Neural cell (in vitro differentiated cells): ENCODE results near the gene LHPP. TPM values are rescaled to one million over a fixed set of nuclear protein-coding genes. Genes with fewer than 3 reads are reported as not detected.

Experiments used
- H2AFZ ChIP-seq: fragments of 200-600, 300-800 bp; sonication (generic), shearing (Covaris generic); 2 replicates; pipeline ENCODE4 v1.6.0; 2014; ENCODE audit warnings: low read depth, mild to moderate bottlenecking, antibody characterized with exemption, low read length, moderate library complexity
- H3F3A ChIP-seq: fragments of 200-600 bp; shearing (Covaris generic); 2 replicates; pipeline ENCODE4 v1.6.1; 2016; ENCODE audit warnings: mild to moderate bottlenecking, moderate library complexity, mixed read lengths, antibody characterized with exemption, low read length; ENCODE audit not compliant: insufficient read depth, poor library complexity, severe bottlenecking
- H3K27ac ChIP-seq: fragments of 200-600, 300-800 bp; sonication (generic), shearing (Covaris generic); 2 replicates; pipeline ENCODE4 v1.5.1; 2014; ENCODE audit warnings: mild to moderate bottlenecking, low read length, moderate library complexity
- H3K27me3 ChIP-seq: fragments of 300-800, 200-600 bp; sonication (generic), shearing (Covaris generic); 2 replicates; pipeline ENCODE4 v1.6.0; 2014; ENCODE audit warnings: mild to moderate bottlenecking, low read depth, low read length, moderate library complexity; ENCODE audit not compliant: insufficient read depth
- H3K36me3 ChIP-seq: fragments of 300-800, 200-600 bp; sonication (generic), shearing (Covaris generic); 2 replicates; pipeline ENCODE4 v1.5.1; 2014; ENCODE audit warnings: mild to moderate bottlenecking, antibody characterized with exemption, low read length, moderate library complexity; ENCODE audit not compliant: insufficient read depth
- H3K4me2 ChIP-seq: fragments of 300-800, 200-600 bp; sonication (generic), shearing (Covaris generic); 2 replicates; pipeline ENCODE4 v1.6.0; 2014; ENCODE audit warnings: mild to moderate bottlenecking, low read length
- H3K4me3 ChIP-seq: fragments of 300-800, 200-600 bp; sonication (generic), shearing (Covaris generic); 2 replicates; pipeline ENCODE4 v1.5.1; 2014; ENCODE audit warnings: mild to moderate bottlenecking, low read length, moderate library complexity
- H3K79me2 ChIP-seq: fragments of 200-600 bp; shearing (Covaris generic); replicated peaks from 2 replicates; pipeline ENCODE4 v1.6.0; 2014; ENCODE audit warnings: mild to moderate bottlenecking, low read length, moderate library complexity; ENCODE audit not compliant: insufficient read depth
- H3K9ac ChIP-seq: fragments of 300-800, 200-600 bp; sonication (generic), shearing (Covaris generic); 2 replicates; pipeline ENCODE4 v1.6.1; 2016; ENCODE audit warnings: mild to moderate bottlenecking, low read length, mixed read lengths
- H3K9me2 ChIP-seq: fragments of 200-600 bp; shearing (Covaris generic); 2 replicates; pipeline ENCODE4 v1.6.1; 2016; ENCODE audit warnings: mild to moderate bottlenecking, low read length, mixed read lengths; ENCODE audit not compliant: insufficient read depth
- H3K9me3 ChIP-seq: fragments of 200-600, 300-800 bp; sonication (generic), shearing (Covaris generic); 2 replicates; pipeline ENCODE4 v1.6.1; 2016; ENCODE audit warnings: mild to moderate bottlenecking, mixed run types, low read length, moderate library complexity, mixed read lengths
- H4K20me1 ChIP-seq: fragments of 200-600 bp; shearing (Covaris generic); 2 replicates; pipeline ENCODE4 v1.6.1; 2016; ENCODE audit warnings: mild to moderate bottlenecking, mixed run types; ENCODE audit not compliant: insufficient read depth
- CTCF ChIP-seq: fragments of 450-650 bp; IDR thresholded peaks from 2 replicates; pipeline ENCODE4 v1.5.1; 2014; ENCODE audit warnings: antibody characterized with exemption, mild to moderate bottlenecking, moderate library complexity; ENCODE audit not compliant: poor library complexity, severe bottlenecking
- EP300 ChIP-seq: fragments of 450-650 bp; conservative IDR thresholded peaks from 2 replicates; pipeline ENCODE4 v1.6.1; 2014; ENCODE audit warnings: antibody characterized with exemption, mild to moderate bottlenecking, moderate library complexity; ENCODE audit not compliant: poor library complexity, severe bottlenecking
- EZH2 ChIP-seq: fragments of 200-600, 300-800 bp; shearing (Covaris generic), sonication (generic); IDR thresholded peaks from 2 replicates; pipeline ENCODE4 v1.6.1; 2014; ENCODE audit warnings: antibody characterized with exemption, low read length, borderline replicate concordance, mild to moderate bottlenecking; ENCODE audit not compliant: insufficient read depth, poor library complexity, severe bottlenecking
- MXI1 ChIP-seq: fragments of 450-650 bp; conservative IDR thresholded peaks from 2 replicates; pipeline ENCODE4 v1.6.1; 2014; ENCODE audit warnings: antibody characterized with exemption, mild to moderate bottlenecking; ENCODE audit not compliant: poor library complexity, severe bottlenecking
- POLR2AphosphoS5 ChIP-seq: IDR thresholded peaks from 2 replicates; pipeline ENCODE4 v1.6.1; 2012
- RAD21 ChIP-seq: fragments of 450-650 bp; conservative IDR thresholded peaks from 2 replicates; pipeline ENCODE4 v1.6.1; 2014; ENCODE audit warnings: antibody characterized with exemption, mild to moderate bottlenecking, moderate library complexity
- REST ChIP-seq: IDR thresholded peaks from 2 replicates; pipeline ENCODE4 v1.6.1; 2012; ENCODE audit warnings: borderline replicate concordance
- SMC3 ChIP-seq: fragments of 450-650 bp; conservative IDR thresholded peaks from 2 replicates; pipeline ENCODE4 v1.6.1; 2014; ENCODE audit warnings: antibody characterized with exemption, mild to moderate bottlenecking, moderate library complexity; ENCODE audit not compliant: poor library complexity
- TAF1 ChIP-seq: IDR thresholded peaks from 2 replicates; pipeline ENCODE4 v1.6.1; 2012; ENCODE audit warnings: low read depth
- polyA plus RNA-seq: library from polyadenylated mRNA; depleted of rRNA; stranded (reverse); fragments of >200 nt; gene quantifications from 2 replicates; pipeline ENCODE4 v1.2.3, GENCODE V29; 2014

LHPP gene
- polyA plus RNA-seq, 1 donor from 2014 or later = 16.0 TPM

DNA sequence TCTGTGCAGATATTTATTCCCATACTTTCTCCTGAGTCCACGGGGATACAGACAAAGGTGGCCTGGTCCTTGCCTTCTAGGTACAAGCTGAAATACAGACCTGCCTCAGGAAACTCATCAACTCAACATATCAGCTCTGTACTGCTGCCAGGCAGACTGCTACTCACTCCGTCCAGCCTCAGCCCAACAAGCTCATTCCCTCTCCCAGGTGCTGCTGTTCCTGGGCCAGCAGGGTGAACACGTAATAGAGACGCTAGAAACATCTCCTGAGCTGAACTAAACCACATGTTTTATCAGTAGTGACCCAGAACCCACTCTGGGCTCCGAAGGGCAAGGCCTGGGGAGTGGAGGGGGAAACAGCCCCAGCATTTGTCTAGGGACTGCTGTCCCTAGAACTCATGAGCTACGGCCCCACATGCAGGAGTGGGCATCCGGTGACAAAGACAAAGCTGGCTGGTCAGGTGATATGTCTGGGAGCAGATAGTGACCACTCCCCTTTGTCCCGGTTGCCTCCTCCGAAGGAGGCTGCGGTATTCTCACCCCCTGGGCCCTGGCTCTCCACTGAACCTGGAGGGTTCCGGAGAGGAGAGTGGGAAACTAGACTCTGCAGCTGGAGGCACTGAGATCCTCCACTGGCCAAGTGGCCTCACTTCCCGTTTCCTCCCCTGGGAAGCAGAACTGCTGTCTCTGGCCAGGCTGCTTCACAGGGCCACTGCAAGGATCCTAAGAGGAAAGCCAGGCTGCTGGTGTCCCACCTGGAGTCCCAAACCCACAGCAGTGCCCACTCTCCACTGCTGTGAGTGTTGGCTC lies 166.4 kb downstream of the LHPP start:
- Histone ChIP-seq H3K9ac (no peak overlapping the region), H3K9me3 (no peaks in the 10 kb centered on the region), H3K9me2 (no peaks in the 10 kb centered on the region), H3K4me2 (no peak overlapping the region), H3K27me3 (no peaks in the 10 kb centered on the region), H3K4me3 (no peak overlapping the region), H2AFZ (no peak overlapping the region), H3F3A (no peaks in the 10 kb centered on the region), H3K36me3 (no peaks in the 10 kb centered on the region), H4K20me1 (no peaks in the 10 kb centered on the region), H3K27ac (no peak overlapping the region), H3K79me2 (no peaks in the 10 kb centered on the region)
- no peak for TF ChIP-seq POLR2AphosphoS5
- TF ChIP-seq EP300 = no peak
- no peak for TF ChIP-seq RAD21
- TF ChIP-seq CTCF = no peak
- TF ChIP-seq TAF1 = no peak
- TF ChIP-seq REST = no peak
- no peak for TF ChIP-seq SMC3
- no peak for TF ChIP-seq MXI1
- TF ChIP-seq EZH2 = no peak

GRCh38 chr10:124628676-124629021 lies 167.0 kb downstream of the LHPP start:
- H4K20me1 ChIP-seq = no peaks in the 10 kb centered on the region
- H3K9me3 ChIP-seq = no peaks in the 10 kb centered on the region
- no peak overlapping the region for H3K4me3 ChIP-seq
- H3K9me2 ChIP-seq = no peaks in the 10 kb centered on the region
- no peaks in the 10 kb centered on the region for H3K36me3 ChIP-seq
- H3F3A ChIP-seq = no peaks in the 10 kb centered on the region
- no peak for TF ChIP-seq MXI1
- TF ChIP-seq CTCF = no peak
- no peak for TF ChIP-seq SMC3
- no peak for TF ChIP-seq EZH2
- TF ChIP-seq EP300 = no peak
- no peak for TF ChIP-seq REST
- no peak for TF ChIP-seq POLR2AphosphoS5
- no peak for TF ChIP-seq TAF1
- no peak for TF ChIP-seq RAD21
- H3K27me3 ChIP-seq = no peaks in the 10 kb centered on the region
- no peak overlapping the region for H3K27ac ChIP-seq
- H3K79me2 ChIP-seq = peaks cover 4% of the 10 kb centered on the region
- H3K9ac ChIP-seq = no peak overlapping the region
- H2AFZ ChIP-seq = no peak overlapping the region
- no peak overlapping the region for H3K4me2 ChIP-seq
